ENCODE data around the gene GPC1.

DNA sequence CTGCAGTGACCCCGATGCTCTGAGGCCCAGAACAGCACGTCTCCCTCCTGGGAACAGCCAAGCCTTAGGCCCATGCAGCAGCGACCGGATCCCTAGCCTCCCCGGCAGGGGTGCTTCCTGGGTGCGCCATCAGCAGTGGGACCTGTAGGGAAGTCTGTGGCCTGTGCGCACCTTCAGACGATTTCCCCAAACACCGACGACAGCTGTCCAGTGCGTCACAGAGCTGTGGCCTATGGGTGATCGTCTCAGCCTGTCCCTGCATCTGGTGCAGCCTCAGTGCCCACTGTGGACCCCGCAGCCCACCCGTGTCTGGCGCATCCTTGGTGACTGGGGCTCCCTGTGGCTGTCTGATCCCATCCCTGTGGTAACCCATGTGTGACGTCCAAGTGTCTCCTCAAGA is 9.0 kb downstream of the GPC1 start:
- TF ChIP-seq CTCF (IDR thresholded peaks at IDR 0.05) (no peak), POLR2A (IDR thresholded peaks at IDR 0.05) (no peak), EP300 (IDR thresholded peaks at IDR 0.05) (no peak)

Measured in tibial nerve (tissue), 4 donors.